Mesendoderm (in vitro differentiated cells): Measurements from ENCODE around the gene TTC6.
"Not testable (repeated sequence)": the region's sequence is repeated elsewhere in the genome, so short reads cannot be mapped to it uniquely, and the experiment has no call there.

Experiments
- DNase-seq: peaks from one replicate; pipeline ENCODE4 v3.0.0; 2013
- H2AK5ac ChIP-seq: 2 replicates; pipeline ENCODE4 v1.6.1; 2013; ENCODE audit warnings: low read length, inconsistent platforms
- H2BK120ac ChIP-seq: 2 replicates; pipeline ENCODE4 v1.6.1; 2013; ENCODE audit warnings: low read depth, mild to moderate bottlenecking, low read length, moderate library complexity, mixed read lengths
- H2BK15ac ChIP-seq: replicated peaks from 2 replicates; pipeline ENCODE4 v1.6.1; 2013; ENCODE audit warnings: low read depth, mild to moderate bottlenecking, moderate library complexity
- H2BK5ac ChIP-seq: 2 replicates; pipeline ENCODE4 v1.6.1; 2013; ENCODE audit warnings: low read length, inconsistent platforms
- H3K18ac ChIP-seq: 2 replicates; pipeline ENCODE4 v1.6.1; 2013; ENCODE audit warnings: mild to moderate bottlenecking, low read length, mixed read lengths
- H3K23ac ChIP-seq: one replicate; pipeline ENCODE4 v1.6.1; 2013; ENCODE audit warnings: low read length
- H3K27ac ChIP-seq: 2 replicates; pipeline ENCODE4 v1.5.1; 2013; ENCODE audit warnings: low read depth, mild to moderate bottlenecking, inconsistent platforms, low read length, moderate library complexity
- H3K27me3 ChIP-seq: 2 replicates; pipeline ENCODE4 v1.6.1; 2013; ENCODE audit warnings: low read length, control low read depth, mild to moderate bottlenecking, inconsistent platforms; ENCODE audit not compliant: insufficient read depth, poor library complexity
- H3K36me3 ChIP-seq: 2 replicates; pipeline ENCODE4 v1.6.1; 2013; ENCODE audit warnings: low read length, inconsistent platforms; ENCODE audit not compliant: control insufficient read depth, insufficient read depth
- H3K4ac ChIP-seq: one replicate; pipeline ENCODE4 v1.6.1; 2013; ENCODE audit warnings: low read depth, mild to moderate bottlenecking, low read length, moderate library complexity
- H3K4me1 ChIP-seq: 2 replicates; pipeline ENCODE4 v1.6.1; 2013; ENCODE audit warnings: low read depth, low read length, inconsistent platforms; ENCODE audit not compliant: control insufficient read depth
- H3K4me2 ChIP-seq: 2 replicates; pipeline ENCODE4 v1.6.1; 2013; ENCODE audit warnings: low read length
- H3K4me3 ChIP-seq: 2 replicates; pipeline ENCODE4 v1.5.1; 2013; ENCODE audit warnings: mild to moderate bottlenecking, low read length
- H3K56ac ChIP-seq: one replicate; pipeline ENCODE4 v1.6.1; 2013; ENCODE audit warnings: low read length
- H3K79me1 ChIP-seq: 2 replicates; pipeline ENCODE4 v1.6.1; 2013; ENCODE audit warnings: low read length, inconsistent platforms
- H3K79me2 ChIP-seq: 2 replicates; pipeline ENCODE4 v1.6.1; 2013; ENCODE audit warnings: mild to moderate bottlenecking, low read length; ENCODE audit not compliant: control insufficient read depth, insufficient read depth
- H3K9ac ChIP-seq: 2 replicates; pipeline ENCODE4 v1.6.1; 2013; ENCODE audit warnings: low read length, inconsistent platforms
- H4K5ac ChIP-seq: one replicate; pipeline ENCODE4 v1.6.1; 2013; ENCODE audit warnings: low read length
- H4K8ac ChIP-seq: one replicate; pipeline ENCODE4 v1.6.1; 2013; ENCODE audit warnings: low read depth, mild to moderate bottlenecking, control low read depth, low read length, moderate library complexity
- WGBS: extraction: QIAGEN DNeasy Blood & Tissue Kit; methylation state at CpG from one replicate; pipeline ENCODE4 v1.1.7; 2013; ENCODE audit warnings: low lambda C conversion rate, missing lambda C conversion rate; ENCODE audit not compliant: insufficient coverage; ENCODE audit errors: extremely low coverage; 5-methylcytosine and 5-hydroxymethylcytosine counted together

TTC6 gene

DNA sequence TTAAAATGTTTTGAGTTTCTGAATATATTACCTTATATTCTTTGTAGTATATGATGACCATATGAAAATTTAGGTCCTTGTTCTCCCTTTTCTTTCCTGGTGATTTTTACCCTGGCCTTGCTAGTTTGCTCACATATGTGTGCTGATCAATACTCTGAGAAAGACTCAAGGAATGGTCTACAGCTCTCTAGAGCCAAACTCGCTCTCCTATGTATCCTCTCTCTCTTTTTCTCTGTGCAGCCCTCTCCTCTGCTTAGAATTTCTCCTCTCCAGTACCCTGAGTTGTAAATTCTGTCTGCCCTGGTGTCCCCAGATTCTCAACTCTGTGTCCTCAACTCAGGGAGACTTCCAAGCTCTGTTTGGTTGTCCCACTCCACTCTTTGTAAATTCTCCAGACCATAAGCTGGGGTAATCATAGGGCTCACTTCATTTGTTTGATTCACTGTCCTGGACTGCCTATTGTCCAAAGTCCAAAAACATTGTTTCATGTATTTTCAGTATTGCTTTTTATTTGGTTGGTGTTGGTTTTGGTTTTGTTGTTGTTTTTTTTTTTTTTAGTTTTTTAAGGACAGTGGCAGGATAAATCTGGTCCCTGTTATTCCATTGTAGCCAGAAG lies 41.4 kb upstream of the TTC6 start:
- H2BK120ac ChIP-seq = no peak overlapping the region
- WGBS = no CpG with 5 or more reads among the region's 1 CpG
- no peak overlapping the region for H3K23ac ChIP-seq
- H3K4me2 ChIP-seq = no peak overlapping the region
- H3K56ac ChIP-seq = no peak overlapping the region
- no peaks in the 10 kb centered on the region for H3K27me3 ChIP-seq
- H3K79me1 ChIP-seq = no peaks in the 10 kb centered on the region
- no peak overlapping the region for H2BK15ac ChIP-seq
- H3K4me1 ChIP-seq = no peaks in the 10 kb centered on the region
- no peak overlapping the region for H3K9ac ChIP-seq
- no peaks in the 10 kb centered on the region for H3K36me3 ChIP-seq
- no peak for DNase-seq
- H3K4me3 ChIP-seq = no peak overlapping the region
- no peaks in the 10 kb centered on the region for H3K79me2 ChIP-seq
- no peak overlapping the region for H4K5ac ChIP-seq
- no peak overlapping the region for H3K27ac ChIP-seq
- no peak overlapping the region for H2BK5ac ChIP-seq
- no peak overlapping the region for H3K18ac ChIP-seq
- no peak overlapping the region for H3K4ac ChIP-seq
- H2AK5ac ChIP-seq = no peak overlapping the region
- no peak overlapping the region for H4K8ac ChIP-seq

GRCh38 chr14:37555596-37555995 lies 39.8 kb upstream of the TTC6 start:
- not testable (repeated sequence) for H3K18ac ChIP-seq, H2BK120ac ChIP-seq, H3K4me3 ChIP-seq, H2BK15ac ChIP-seq, H3K27me3 ChIP-seq, H2BK5ac ChIP-seq, H3K4ac ChIP-seq, H4K8ac ChIP-seq, H3K4me1 ChIP-seq, H3K36me3 ChIP-seq, H3K79me2 ChIP-seq, H2AK5ac ChIP-seq, H4K5ac ChIP-seq, H3K23ac ChIP-seq, H3K56ac ChIP-seq, H3K9ac ChIP-seq, H3K27ac ChIP-seq, DNase-seq, H3K79me1 ChIP-seq, H3K4me2 ChIP-seq
- WGBS = no CpG with 5 or more reads among the region's 33 CpGs

DNA sequence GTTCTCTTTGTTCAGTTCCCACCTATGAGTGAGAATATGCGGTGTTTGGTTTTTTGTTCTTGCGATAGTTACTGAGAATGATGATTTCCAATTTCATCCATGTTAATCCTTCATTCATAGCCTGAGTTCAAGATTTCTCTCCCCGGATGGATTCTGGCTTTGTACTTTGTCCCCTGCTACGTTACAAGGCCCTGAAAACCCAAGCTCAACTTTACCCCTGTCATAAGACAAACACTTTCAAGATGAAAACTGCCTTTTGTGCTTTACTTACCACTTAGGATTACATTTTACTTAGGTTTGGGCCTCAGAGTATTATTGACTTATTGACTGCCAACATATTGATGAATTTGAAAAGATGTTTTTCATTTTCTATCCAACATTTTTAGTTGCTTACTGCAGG lies 36.7 kb upstream of the TTC6 start:
- Histone ChIP-seq H4K8ac (no peak overlapping the region), H3K23ac (no peak overlapping the region), H2BK120ac (no peak overlapping the region), H3K4me1 (no peaks in the 10 kb centered on the region), H3K9ac (no peak overlapping the region), H2BK15ac (no peak overlapping the region), H3K4ac (no peak overlapping the region), H3K18ac (no peak overlapping the region), H3K27ac (no peak overlapping the region), H3K36me3 (no peaks in the 10 kb centered on the region), H3K4me2 (no peak overlapping the region), H4K5ac (no peak overlapping the region), H3K79me1 (no peaks in the 10 kb centered on the region), H3K27me3 (no peaks in the 10 kb centered on the region), H2BK5ac (no peak overlapping the region), H3K56ac (no peak overlapping the region), H3K4me3 (no peak overlapping the region), H2AK5ac (no peak overlapping the region), H3K79me2 (no peaks in the 10 kb centered on the region)
- no CpG with 5 or more reads among the region's 4 CpGs for WGBS
- DNase-seq = no peak

DNA sequence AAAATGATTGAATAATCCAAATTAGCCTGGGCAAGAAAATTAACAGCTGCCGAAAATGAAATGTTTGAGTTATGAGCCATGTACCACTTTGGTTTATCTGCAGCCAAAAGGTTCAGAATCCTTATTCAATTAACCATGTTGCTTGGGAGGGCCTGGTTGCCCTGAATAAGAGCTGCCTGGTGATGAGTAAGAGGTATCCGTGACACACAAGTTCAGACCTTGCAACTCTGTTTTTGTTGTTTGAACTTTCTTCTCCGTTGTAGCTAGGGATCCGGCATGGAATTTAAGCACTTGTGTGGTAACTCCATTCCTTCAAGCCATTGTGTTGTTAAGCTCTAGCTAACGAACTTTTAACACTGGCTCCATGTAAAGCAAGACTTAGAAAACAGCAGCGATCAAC lies 36.0 kb upstream of the TTC6 start:
- H3K23ac ChIP-seq = no peak overlapping the region
- DNase-seq = peak; percentile 37

DNA sequence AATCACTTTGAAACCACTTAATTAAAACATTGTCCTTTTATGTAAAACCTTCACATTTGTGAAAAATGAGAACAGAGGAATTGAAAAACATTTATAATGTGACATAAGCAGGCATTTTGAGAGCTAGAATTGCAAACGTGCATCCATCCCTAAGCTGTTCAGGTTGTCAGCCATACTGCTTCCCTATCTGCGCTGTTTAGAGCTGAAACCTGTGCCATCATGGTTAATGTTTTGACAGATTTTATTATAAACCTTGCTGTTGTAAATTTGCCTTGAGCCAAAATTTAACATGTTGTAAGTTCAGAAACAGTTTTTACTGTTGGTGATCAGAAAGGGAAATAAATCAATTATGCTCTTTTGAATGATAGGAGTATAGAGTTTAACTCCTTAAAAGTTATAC lies 32.2 kb upstream of the TTC6 start:
- Histone ChIP-seq H3K36me3 (no peaks in the 10 kb centered on the region), H2BK120ac (no peak overlapping the region), H3K79me2 (no peaks in the 10 kb centered on the region), H3K79me1 (no peaks in the 10 kb centered on the region), H3K23ac (no peak overlapping the region), H3K27ac (no peak overlapping the region), H3K4me1 (no peaks in the 10 kb centered on the region), H3K4me3 (no peak overlapping the region), H3K56ac (no peak overlapping the region), H4K5ac (no peak overlapping the region), H4K8ac (no peak overlapping the region), H2BK15ac (no peak overlapping the region), H3K27me3 (no peaks in the 10 kb centered on the region), H3K9ac (no peak overlapping the region), H2AK5ac (no peak overlapping the region), H3K4me2 (no peak overlapping the region), H2BK5ac (no peak overlapping the region), H3K18ac (no peak overlapping the region), H3K4ac (no peak overlapping the region)
- no CpG with 5 or more reads among the region's 2 CpGs for WGBS
- DNase-seq = no peak

More for the DNA sequence above, 36.0 kb upstream of the TTC6 start:
- no peak overlapping the region for H4K5ac ChIP-seq
- H2BK15ac ChIP-seq = no peak overlapping the region
- no peak overlapping the region for H3K4ac ChIP-seq
- H3K36me3 ChIP-seq = no peaks in the 10 kb centered on the region
- H2BK120ac ChIP-seq = no peak overlapping the region
- no peaks in the 10 kb centered on the region for H3K79me1 ChIP-seq
- no peak overlapping the region for H3K4me3 ChIP-seq
- no peaks in the 10 kb centered on the region for H3K79me2 ChIP-seq
- H3K9ac ChIP-seq = no peak overlapping the region
- H3K4me1 ChIP-seq = no peaks in the 10 kb centered on the region
- no CpG with 5 or more reads among the region's 6 CpGs for WGBS
- no peak overlapping the region for H3K18ac ChIP-seq
- H2AK5ac ChIP-seq = no peak overlapping the region
- no peak overlapping the region for H3K4me2 ChIP-seq
- H2BK5ac ChIP-seq = no peak overlapping the region
- H3K27ac ChIP-seq = no peak overlapping the region
- no peak overlapping the region for H4K8ac ChIP-seq
- no peaks in the 10 kb centered on the region for H3K27me3 ChIP-seq
- H3K56ac ChIP-seq = no peak overlapping the region

DNA sequence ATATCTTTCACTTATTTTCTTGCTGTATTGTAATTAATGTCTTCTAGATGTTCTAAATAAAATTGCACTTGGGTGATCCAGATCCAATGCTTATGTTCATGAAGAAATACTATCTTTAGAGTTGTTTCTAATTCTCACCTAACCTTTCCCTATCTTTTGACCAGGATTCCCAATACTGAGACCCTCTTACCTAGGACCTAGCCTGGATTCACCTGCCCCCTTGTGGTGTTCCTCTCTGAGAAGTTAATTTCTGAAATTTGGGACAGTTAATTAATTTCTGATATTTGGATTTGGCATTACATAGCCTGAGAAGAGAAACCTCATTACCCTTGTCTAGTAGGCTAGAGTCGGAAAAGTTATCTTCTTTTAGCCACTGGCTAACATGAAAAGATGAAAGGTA lies 29.9 kb upstream of the TTC6 start:
- Histone ChIP-seq H3K36me3 (no peaks in the 10 kb centered on the region), H3K4ac (no peak overlapping the region), H3K79me2 (no peaks in the 10 kb centered on the region), H3K23ac (no peak overlapping the region), H4K8ac (no peak overlapping the region), H3K18ac (no peak overlapping the region), H3K79me1 (no peaks in the 10 kb centered on the region), H3K4me1 (no peaks in the 10 kb centered on the region), H3K56ac (no peak overlapping the region), H2BK120ac (no peak overlapping the region), H3K4me3 (no peak overlapping the region), H2AK5ac (no peak overlapping the region), H3K27me3 (no peaks in the 10 kb centered on the region), H4K5ac (no peak overlapping the region), H2BK5ac (no peak overlapping the region), H2BK15ac (no peak overlapping the region), H3K4me2 (no peak overlapping the region), H3K9ac (no peak overlapping the region), H3K27ac (no peak overlapping the region)
- peak; percentile 39 for DNase-seq
- no CpG with 5 or more reads among the region's 1 CpG for WGBS
